PC-3 (cell line): ENCODE results near the gene ABCA3.

Experiments used
- EZH2 ChIP-seq: fragments of 300-600 bp; sonication (generic); IDR thresholded peaks from one replicate; pipeline ENCODE4 v1.6.1; 2017; ENCODE audit warnings: antibody characterized with exemption, mild to moderate bottlenecking, low read length; ENCODE audit not compliant: unreplicated experiment
- EZH2phosphoT487 ChIP-seq: fragments of 300-600 bp; sonication (generic); IDR thresholded peaks from 2 replicates; pipeline ENCODE4 v1.6.1; 2018; ENCODE audit warnings: mild to moderate bottlenecking, antibody characterized with exemption, low read length, borderline replicate concordance
- TF ChIP-seq, protein P1 (sequence below): fragments of 300-600 bp; sonication (generic); conservative IDR thresholded peaks from 2 replicates; pipeline ENCODE4 v1.5.1; 2017; ENCODE audit warnings: antibody characterized with exemption, low read depth, mild to moderate bottlenecking, low read length

DNA sequence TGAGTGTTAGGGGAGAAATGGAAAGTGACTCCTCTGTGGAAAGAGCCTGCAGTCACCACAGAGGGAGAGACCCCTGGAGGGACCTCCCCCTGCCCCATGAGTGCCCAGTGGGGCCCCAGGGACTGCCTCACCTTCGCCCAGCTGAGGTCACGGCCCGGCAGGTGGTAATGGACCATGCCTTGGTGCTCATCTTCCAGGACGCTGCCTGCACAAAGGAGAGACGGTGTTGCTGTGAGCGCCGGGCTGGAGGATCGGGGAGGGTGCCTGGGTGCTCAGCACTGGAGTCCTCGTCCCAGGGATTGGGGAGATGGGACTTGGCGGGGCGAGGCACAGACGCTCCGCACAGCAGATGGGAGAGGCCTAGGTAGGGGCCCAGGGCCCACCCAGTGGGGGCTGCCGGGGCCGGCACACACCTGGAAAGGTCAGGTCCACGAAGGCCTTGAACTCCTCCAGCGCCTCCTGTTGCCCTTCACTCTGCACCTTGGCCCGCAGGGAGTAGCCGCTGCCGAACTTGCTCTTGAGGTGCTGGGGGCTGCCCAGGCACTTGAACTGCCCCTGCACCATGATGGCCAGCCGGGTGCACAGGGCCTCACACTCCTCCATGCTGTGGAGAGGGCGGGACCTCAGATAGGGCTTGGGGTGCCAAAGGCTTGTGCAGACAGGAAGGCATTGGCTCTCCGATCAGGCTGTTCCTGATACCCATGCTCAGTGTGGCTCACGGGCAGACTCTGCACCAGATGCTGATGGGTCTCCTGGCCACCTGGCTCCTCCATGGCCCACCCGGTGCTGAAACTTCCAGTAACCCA is 62.9 kb downstream of the ABCA3 start:
- TF ChIP-seq, protein P1, sequence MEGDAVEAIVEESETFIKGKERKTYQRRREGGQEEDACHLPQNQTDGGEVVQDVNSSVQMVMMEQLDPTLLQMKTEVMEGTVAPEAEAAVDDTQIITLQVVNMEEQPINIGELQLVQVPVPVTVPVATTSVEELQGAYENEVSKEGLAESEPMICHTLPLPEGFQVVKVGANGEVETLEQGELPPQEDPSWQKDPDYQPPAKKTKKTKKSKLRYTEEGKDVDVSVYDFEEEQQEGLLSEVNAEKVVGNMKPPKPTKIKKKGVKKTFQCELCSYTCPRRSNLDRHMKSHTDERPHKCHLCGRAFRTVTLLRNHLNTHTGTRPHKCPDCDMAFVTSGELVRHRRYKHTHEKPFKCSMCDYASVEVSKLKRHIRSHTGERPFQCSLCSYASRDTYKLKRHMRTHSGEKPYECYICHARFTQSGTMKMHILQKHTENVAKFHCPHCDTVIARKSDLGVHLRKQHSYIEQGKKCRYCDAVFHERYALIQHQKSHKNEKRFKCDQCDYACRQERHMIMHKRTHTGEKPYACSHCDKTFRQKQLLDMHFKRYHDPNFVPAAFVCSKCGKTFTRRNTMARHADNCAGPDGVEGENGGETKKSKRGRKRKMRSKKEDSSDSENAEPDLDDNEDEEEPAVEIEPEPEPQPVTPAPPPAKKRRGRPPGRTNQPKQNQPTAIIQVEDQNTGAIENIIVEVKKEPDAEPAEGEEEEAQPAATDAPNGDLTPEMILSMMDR = no peak
- TF ChIP-seq EZH2 (no peak), EZH2phosphoT487 (no peak)
